Jurkat, Clone E6-1 (cell line): Measurements from ENCODE around the gene ZNF865.

ENCODE experiments used
- DNase-seq: peaks from one replicate; pipeline ENCODE4 v3.0.0-alpha.2; 2011; ENCODE audit warnings: low read depth, low spot score
- H3K4me3 ChIP-seq: 2 replicates; pipeline ENCODE4 v1.5.1; 2011; ENCODE audit warnings: mild to moderate bottlenecking, low read length, control low read depth, moderate library complexity

The ZNF865 gene

DNA sequence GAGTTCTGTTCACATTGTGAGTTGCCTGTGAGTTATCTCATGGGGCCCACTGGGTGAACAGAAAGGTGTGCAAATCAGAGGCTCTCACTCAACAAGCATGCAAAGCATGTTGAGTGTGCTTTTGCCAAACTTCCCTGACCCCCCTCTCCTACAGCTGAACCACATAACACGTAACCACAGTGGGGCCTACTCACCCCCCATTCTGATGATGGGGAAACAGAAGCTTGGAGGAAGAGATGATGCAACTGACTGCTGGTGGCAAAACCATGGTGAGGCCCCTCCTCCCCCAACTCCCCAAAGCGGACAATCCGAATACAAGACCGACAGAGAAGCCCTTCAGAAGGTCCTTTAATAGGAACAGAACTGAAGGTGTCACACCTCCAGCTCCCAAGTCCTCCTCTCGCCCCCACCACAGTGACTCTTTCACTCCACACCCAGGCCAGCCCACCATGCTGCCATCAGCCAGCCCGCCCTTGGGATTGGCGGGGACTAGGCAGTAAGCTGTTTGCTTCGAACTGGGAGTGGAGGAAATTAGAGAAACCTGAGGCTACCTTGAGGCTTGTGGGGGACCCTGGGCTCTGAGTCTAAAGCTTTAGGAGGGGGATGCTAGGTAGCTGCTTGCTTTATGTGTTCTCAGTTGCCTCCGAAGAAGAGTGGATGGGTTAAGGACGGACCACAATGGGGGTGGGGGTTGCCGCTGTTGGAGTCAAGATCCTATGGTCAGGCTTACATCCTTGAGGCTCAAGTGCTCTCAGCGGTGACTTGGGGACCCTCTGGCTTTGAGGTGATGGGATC lies 15.2 kb downstream of the ZNF865 start:
- no peak overlapping the region for H3K4me3 ChIP-seq
- peak; percentile 85 for DNase-seq

DNA sequence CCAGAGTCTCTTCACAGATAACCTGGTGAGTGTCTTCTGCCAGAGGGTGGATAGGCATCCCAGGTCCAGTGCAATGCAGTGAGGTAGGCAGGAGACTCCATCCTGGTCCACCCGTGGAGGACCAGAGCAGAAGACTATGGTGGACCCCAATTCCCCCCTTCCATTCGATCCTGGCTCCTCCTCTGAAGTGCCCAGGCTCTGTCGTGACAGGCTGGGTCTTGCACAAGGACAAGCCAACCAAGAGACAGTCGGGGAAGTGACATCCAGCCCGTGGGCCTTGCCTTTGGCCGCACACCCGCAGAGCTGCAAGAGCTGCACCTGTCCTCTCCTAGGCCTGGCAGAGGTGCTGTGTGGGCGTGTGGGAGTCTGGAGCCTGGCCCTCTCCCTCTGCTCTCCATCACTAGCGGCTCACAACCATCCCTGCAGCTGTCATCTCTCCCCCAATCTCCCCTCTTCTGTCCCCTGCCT lies 15.8 kb downstream of the ZNF865 start:
- DNase-seq, result no peak
- no peak overlapping the region for H3K4me3 ChIP-seq

DNA sequence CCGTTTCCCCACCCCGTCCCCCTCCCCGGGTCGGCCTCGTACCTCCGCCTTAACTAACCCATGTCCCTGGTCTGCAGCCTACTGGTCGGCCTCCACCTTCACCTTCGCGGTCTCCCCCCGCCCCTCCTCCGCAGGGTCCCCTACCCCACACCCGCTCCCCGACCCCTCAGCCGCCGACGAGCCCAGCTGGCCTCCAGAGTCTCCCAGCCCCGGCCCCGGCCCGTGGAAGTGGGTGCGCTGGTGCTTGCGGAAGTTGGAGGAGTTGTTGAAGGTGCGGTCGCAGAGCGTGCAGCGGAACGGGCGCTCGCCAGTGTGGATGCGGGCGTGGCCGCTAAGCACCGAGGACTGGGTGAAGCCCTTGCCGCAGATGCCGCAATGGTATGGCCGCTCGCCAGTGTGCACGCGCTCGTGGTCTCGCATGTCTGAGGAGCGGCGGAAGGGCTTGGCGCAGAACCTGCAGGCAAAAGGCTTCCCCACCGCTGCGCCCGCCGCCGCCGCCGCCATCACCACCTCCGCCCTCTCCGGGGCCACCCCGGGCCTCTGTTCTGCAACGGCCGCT lies 16.3 kb downstream of the ZNF865 start:
- no peak overlapping the region for H3K4me3 ChIP-seq

DNA sequence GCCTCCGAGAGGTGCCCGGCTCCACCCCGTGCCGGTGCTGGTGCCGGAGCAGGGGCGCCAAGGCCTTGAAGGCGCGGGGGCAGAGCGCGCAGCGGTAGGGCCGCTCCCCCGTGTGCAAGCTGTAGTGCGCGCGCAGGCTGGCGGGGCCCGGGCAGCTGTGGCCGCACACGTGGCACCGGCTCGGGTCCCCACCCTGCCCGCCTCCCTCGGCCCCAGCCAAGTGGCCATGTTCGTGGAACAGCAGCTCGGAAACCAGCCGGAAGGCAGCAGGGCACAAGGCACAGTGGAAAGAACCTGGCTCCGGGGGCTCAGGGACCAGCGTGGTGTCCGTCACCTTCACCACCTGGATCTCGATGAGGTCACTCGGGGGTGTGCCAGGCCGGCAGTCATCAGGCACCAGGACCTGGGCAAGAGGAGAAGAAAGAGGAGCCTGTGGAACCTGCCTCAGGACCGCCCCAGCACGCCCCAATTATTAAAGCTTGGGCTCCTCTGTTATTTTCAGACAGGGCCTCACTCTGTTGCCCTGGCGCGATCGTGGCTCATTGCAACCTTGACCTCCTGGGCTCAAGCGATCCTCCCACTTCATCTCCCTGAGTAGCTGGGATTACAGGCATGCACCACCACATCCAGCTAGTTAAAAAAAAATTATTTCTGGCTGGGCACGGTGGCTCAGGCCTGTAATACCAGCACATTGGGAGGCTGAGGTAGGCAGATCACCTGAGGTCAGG lies 17.0 kb downstream of the ZNF865 start:
- H3K4me3 ChIP-seq, result no peak overlapping the region
- DNase-seq, result no peak

More for the DNA sequence above, 16.3 kb downstream of the ZNF865 start:
- DNase-seq, result no peak

DNA sequence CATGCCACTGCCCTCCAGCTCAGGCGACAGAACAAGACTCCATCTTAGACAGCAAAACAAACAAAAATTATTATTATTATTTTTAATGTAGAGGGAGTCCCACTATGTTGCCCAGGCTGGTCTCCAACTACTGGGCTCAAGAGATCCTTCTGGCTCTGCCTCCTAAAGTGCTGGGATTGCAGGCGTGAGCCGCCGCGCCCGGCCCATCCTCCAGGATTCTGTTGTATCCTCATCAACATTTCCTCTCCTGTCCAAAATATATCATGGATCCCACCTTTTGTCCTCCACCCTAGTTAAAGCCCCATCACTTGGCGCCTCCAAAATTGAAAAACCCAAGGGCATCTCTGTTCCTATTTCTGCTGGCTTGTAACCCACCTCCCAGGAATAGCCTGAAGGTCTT lies 17.7 kb downstream of the ZNF865 start:
- H3K4me3 ChIP-seq, result no peak overlapping the region
- DNase-seq, result no peak

DNA sequence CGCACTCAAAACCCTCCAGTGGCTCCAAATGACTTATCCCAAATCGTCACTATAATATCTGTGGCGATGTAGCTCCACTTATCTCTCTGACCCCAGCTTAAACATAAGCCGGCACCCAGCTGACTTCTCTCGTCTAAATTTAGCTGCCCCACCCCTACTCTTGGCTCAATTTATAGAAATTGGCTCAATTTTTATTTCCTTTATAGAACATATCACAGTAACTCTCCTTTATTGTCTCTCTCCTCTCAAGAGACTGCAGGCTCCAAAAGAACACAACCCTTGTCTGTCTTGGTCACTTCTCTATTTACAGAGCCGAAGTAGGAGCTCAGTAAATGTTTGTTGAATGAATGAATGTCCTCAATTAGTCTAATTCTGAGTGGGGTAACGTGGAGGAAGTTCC lies 18.1 kb downstream of the ZNF865 start:
- no peak for DNase-seq
- H3K4me3 ChIP-seq, result peak overlapping the region; percentile 30

DNA sequence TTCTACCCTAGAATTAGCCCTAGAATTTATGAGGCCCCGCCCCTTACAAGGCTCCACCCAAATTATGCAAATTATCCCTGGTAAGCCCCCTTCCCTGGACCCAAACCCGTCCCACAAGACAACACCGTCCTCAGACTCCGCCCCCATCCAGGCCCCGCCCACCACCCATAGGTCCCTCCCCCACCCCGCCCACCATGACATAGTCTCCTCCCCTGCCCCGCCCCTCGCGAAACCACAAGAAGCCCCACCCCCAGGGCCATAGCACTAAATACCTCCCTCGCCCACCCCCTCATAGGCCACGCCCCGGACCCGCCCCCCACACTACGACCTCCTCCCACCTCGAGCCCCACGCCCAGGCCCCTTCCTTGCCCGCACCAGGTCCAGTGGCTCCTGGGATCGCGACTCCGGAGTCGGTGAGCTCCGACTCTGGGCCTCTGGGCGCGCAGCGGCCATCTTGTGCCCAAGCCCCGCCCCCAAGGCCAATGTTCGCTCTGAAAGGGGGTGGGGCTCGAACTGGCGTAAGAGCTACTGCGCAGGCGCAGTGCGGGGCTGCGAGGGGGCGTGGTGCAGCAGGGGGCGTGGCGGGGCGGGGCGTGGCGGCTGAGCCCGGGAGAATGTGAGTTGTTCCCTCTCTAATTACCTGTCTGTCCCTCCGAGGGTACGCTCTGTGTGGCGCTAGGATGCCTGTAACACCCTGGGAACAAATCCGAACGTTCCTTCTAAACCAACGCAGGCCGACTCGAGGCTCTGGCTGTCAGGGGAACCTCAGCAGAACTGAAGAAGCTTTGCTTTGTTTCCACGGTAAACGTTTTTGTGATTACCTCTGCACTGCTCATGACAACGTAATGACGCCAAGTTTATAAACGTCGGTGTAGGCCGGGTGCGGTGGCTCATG lies 18.9 kb downstream of the ZNF865 start, which contains the start of gene ZNF784:
TSS of gene ZNF784 (minus strand) at position 458 of the 895 bp plus-strand sequence. CDS start at position 453, 5 bp downstream.
- DNase-seq, result peak; percentile 86
- peak within 1 kb of the TSS; percentile 71 for H3K4me3 ChIP-seq

DNA sequence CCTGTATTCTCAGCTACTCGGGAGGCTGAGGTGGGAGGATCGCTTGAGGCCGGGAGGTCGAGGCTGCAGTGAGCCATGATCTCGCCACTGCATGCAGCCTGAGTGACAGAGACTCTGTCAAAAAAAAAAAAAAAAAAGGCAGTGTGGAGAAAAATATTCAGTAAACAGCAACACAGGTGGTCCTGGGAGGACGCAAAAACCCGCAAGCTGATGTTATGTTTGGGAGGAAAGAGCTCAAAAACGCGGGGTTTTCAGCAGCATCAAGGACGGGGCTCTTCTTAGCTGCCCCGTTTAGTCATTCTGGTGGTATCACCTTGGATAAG lies 19.5 kb downstream of the ZNF865 start:
- no peak for DNase-seq

DNA sequence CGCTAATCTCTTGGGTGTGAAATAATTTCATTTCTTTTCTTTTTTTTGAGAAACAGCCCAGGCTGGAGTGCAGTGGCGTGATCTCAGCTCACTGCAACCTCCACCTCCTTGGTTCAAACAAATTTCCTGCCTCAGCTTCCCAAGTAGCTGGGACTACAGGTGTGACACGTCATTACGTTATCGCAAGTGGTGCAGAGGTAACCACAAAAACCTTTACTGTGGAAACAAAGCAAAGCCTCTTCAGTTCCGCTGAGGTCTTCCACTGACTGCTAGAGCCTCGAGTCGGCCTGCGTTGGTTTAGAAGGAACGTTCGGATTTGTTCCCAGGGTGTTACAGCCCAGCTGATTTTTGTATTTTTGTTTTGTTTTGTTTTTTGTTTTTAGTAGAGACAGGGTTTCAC lies 20.9 kb downstream of the ZNF865 start:
- peak; percentile 97 for DNase-seq
- H3K4me3 ChIP-seq, result peak overlapping the region; percentile 22

More for the DNA sequence above, 19.5 kb downstream of the ZNF865 start:
- H3K4me3 ChIP-seq, result peak overlapping the region; percentile 71

DNA sequence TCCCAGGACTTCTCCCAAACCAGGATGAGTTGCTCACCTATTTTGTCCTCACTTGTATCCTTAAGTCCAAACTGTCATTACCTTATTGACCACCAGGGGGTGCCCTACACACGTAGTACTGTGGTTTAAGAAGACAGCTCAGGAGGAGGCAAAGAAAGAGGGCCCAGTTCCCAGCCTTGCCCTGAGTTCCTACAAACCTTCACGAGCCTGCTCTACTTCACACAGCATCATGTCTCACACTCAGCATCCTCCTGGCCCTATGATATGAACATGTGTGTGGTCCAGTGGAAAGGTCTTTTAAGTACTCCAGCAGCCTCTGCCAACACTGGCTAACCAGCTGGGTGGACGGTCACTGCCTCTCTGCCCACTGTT lies 27.0 kb downstream of the ZNF865 start:
- peak; percentile 98 for DNase-seq
- H3K4me3 ChIP-seq, result no peak overlapping the region

DNA sequence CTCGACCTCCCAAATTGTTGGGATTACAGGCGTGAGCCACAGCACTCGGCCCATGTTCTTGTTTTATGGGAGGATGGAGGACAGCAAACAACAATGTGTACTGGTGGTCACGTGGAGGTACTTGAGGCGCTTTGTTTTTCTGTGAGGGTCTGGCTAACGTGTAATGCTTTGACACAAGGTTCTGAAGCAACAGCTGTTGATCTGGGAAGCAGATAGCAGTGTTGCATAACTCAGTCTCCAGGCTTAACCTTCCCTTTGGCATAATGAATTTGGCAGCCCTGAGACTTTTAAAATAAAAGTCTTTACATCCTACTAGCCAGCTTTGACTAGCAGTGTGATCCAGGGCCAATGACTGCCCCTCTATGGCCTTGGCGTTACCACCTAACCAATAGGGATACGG lies 28.4 kb downstream of the ZNF865 start:
- no peak for DNase-seq
- no peak overlapping the region; the same call in 1 of the 2 replicates for H3K4me3 ChIP-seq

DNA sequence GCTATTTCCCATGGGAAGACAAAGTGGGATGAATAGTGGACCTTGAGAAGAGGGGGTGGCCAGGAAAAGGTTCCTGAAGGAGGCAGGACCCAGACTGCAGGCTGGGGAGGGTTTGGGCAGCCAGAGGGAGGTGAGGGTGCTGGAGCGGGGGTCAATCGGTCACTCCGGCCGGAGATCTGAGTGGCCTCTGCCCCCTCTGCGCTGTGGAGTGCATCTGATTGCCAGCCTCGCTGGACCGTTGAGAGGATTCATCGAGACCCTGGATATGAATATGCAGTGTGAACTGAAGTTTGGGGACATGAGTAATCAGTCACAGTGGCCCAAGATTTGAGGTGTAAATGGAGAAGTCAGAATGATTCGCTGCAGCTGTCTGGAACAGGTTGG lies 29.9 kb downstream of the ZNF865 start:
- DNase-seq, result no peak
- H3K4me3 ChIP-seq, result peak overlapping the region; percentile 100

DNA sequence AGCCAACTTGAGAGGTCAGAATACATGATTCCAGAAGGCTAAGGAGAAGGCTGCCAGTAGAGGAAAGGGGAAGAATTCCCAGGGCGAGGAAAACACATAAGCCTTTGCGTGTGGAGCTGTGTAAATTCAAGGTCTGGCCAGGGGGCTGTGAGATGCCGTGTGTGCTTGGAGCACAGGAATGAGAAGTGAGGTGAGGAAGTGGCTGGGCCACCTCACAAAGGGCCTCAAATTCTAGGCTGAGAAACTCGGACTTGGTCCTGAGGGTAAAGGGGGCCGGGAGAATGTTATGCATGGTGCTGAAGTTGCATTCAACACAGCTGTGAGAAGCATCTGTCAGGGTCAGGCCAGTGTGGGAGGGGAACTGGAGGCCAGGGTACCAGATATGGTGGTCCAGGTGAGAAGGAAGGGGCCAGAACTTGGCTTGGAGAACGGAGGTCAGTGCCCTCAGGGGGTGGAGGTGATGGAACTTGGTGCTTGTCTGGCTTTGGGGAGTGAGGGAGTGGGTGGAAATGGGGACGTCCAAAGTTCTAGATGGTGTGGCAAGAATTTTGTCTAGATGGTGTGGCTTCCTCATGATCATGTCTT lies 30.5 kb downstream of the ZNF865 start:
- DNase-seq, result no peak
- H3K4me3 ChIP-seq, result peak overlapping the region; percentile 100

DNA sequence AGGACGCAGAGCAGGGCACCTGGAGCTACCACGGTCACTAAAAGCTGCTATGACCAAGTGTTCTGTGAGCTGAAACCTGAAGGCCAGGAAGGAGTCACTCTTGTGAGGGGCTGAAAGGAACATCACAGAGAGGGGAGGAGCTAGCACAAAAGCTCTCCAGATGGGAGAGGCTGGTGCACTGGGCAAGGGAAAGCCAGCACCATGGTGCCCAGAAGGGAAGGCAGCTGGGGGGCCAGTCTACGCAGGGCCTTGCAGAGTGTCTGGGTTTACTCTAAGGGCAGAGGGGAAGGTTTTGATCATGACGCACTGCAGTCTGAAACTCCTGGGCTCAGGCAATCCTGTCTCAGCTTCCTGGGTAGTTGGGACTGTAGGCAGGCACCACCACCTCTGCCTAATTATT lies 31.3 kb downstream of the ZNF865 start:
- DNase-seq, result no peak
- peak overlapping the region; percentile 100 for H3K4me3 ChIP-seq

DNA sequence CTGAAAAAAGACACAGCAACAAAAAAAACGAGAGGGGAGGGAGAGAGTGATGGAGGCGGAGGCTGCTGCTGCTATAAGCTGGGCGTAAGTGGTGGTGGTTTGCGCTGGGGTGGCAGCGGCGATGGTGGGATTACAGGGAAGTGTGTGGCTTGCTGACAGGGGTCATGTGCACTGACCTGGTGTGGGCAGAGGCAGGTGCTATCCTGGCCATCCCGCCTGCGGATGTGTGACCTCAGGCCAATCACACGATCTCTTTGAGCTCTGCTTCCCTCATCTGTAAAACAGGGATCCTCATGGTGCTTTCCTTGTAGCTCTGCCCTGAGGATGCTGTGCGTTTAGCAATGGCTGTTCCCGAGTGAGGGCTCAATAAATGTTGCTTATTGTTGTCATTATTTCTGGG lies 32.1 kb downstream of the ZNF865 start:
- H3K4me3 ChIP-seq, result no peak overlapping the region
- DNase-seq, result no peak

DNA sequence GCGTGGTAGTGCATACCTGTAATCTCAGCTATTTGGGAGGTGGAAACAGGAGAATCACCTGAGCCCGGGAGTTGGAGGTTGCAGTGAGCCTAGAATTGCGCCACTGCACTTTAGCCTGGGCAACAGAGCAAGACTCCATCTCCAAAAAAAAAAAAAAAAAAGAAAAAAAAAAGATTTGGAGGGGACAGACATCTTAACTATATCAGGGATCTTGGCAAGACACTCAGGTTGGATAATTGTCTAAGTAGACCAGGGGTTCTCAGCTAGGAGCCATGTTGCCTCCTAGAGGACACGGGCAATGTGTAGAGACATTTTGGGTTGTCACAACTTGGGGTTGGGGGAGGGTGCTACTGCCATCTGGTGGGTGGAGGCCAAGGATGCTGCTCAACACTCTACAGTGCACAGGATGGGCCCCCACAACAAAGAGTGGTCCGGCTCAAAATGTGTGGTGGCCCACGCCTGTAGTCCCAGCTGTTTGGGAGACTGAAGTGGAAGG lies 33.5 kb downstream of the ZNF865 start:
- no peak overlapping the region for H3K4me3 ChIP-seq
- DNase-seq, result peak; percentile 79

DNA sequence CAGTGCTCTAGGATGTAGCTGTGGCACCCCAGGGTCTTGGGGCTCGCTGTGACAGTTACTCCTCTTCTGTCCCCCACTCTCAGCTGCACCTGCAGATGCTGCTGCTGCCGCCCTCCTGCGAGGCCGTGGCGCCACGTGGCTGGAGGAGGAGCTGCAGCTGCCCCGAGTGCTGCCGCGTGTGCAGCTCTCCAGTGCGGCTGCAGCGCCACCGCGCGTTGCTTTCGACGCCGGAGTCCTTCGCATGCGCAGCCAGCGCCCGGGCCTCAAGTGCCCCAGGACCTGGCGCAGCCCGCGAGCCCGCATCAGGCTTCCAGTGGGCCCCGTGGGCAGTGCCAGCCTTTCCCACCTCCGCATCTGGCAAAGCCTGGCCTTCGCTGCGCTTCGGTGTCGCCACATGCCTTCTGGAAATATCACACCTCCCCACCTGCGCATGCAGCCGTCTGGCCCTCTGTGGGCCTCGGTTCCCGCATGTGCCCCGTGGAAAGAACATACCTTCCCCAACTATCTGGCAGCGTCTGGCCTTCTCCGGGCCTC lies 34.7 kb downstream of the ZNF865 start:
- no peak overlapping the region; the same call in 1 of the 2 replicates for H3K4me3 ChIP-seq
- peak; percentile 69 for DNase-seq
